Spinal cord (tissue), 10 donors: ENCODE data around the gene RPL10. TPM values are rescaled to one million over a fixed set of nuclear protein-coding genes. Genes with fewer than 3 reads are reported as not detected.
"Not testable (repeated sequence)": the region's sequence is repeated elsewhere in the genome, so short reads cannot be mapped to it uniquely, and the experiment has no call there.

ENCODE experiments used
- DNase-seq, 6 donors: peaks; one replicate each; pipeline versions ENCODE4 v3.0.0 to v3.0.0-alpha.2; 2013 to 2015; ENCODE audit warnings: low spot score in 6 of 6, low read depth in 4 of 6
- H3K27ac ChIP-seq: one replicate; pipeline ENCODE4 v1.5.1; 2013; ENCODE audit warnings: low read depth, low read length, control low read depth
- H3K27me3 ChIP-seq: one replicate; pipeline ENCODE4 v1.6.1; 2013; ENCODE audit warnings: low read length; ENCODE audit not compliant: control insufficient read depth, insufficient read depth
- H3K36me3 ChIP-seq: one replicate; pipeline ENCODE4 v1.6.1; 2013; ENCODE audit warnings: low read length; ENCODE audit not compliant: control insufficient read depth, insufficient read depth
- H3K4me1 ChIP-seq: one replicate; pipeline ENCODE4 v1.6.1; 2013; ENCODE audit warnings: low read length; ENCODE audit not compliant: control insufficient read depth, insufficient read depth
- H3K4me3 ChIP-seq: one replicate; pipeline ENCODE4 v1.5.1; 2013; ENCODE audit warnings: low read depth, low read length, control low read depth
- H3K9me3 ChIP-seq: one replicate; pipeline ENCODE4 v1.6.1; 2013; ENCODE audit warnings: low read length; ENCODE audit not compliant: control insufficient read depth, insufficient read depth
- WGBS: methylation state at CpG from one replicate; pipeline ENCODE4 v1.1.5; 2013; ENCODE audit warnings: missing lambda C conversion rate; ENCODE audit not compliant: insufficient coverage; 5-methylcytosine and 5-hydroxymethylcytosine counted together
- polyA plus RNA-seq, 2 donors: library from polyadenylated mRNA; unstranded; fragments of 120-200 nt; gene quantifications; one replicate each; pipeline ENCODE4 v1.2.1, GENCODE V29; 2013; ENCODE audit not compliant: insufficient read length in 2 of 2
- total RNA-seq, 2 donors: library from RNA; depleted of rRNA in 1 of 2; stranded (reverse); fragments of 120-200 nt in 1 of 2; fragments of >200 nt in 1 of 2; gene quantifications; one replicate each; pipeline versions ENCODE4 v1.2.3 to v1.2.4, GENCODE V29; 2013 to 2014
- donor health status: healthy.

Gene RPL10
- total and polyA plus RNA-seq, 4 donors: 1,775 to 3,365 (median 2,025) TPM

- Histone ChIP-seq H3K4me1 (peaks cover 30% of the 10 kb centered on the region), H3K27ac (no peak overlapping the region)
- 76% methylated on average over 7 of the region's 11 CpGs for WGBS
These were observed 15.6 kb upstream of the RPL10 start for GRCh38 chrX:154382483-154383069.

GRCh38 chrX:154383359-154384283 is 14.6 kb upstream of the RPL10 start:
- Histone ChIP-seq H3K4me3 (no peak overlapping the region), H3K9me3 (no peaks in the 10 kb centered on the region), H3K4me1 (peaks cover 24% of the 10 kb centered on the region), H3K27ac (no peak overlapping the region), H3K36me3 (peaks cover 16% of the 10 kb centered on the region), H3K27me3 (no peaks in the 10 kb centered on the region)
- 59% methylated on average over 11 of the region's 14 CpGs for WGBS
- DNase-seq: no peak

More at GRCh38 chrX:154382483-154383069, 15.6 kb upstream of the RPL10 start:
- Histone ChIP-seq H3K27me3 (no peaks in the 10 kb centered on the region), H3K36me3 (peaks cover 16% of the 10 kb centered on the region), H3K9me3 (no peaks in the 10 kb centered on the region), H3K4me3 (no peak overlapping the region)
- DNase-seq: no peak

GRCh38 chrX:154384284-154384892 is 13.8 kb upstream of the RPL10 start:
- peaks cover 16% of the 10 kb centered on the region for H3K36me3 ChIP-seq
- H3K27ac ChIP-seq: no peak overlapping the region
- peaks cover 24% of the 10 kb centered on the region for H3K4me1 ChIP-seq
- no peaks in the 10 kb centered on the region for H3K27me3 ChIP-seq
- no peak for DNase-seq
- H3K4me3 ChIP-seq: no peak overlapping the region
- no peaks in the 10 kb centered on the region for H3K9me3 ChIP-seq
- WGBS: 88% methylated on average over 7 of the region's 8 CpGs

- H3K27ac ChIP-seq, H3K9me3 ChIP-seq, H3K4me3 ChIP-seq, H3K4me1 ChIP-seq, H3K27me3 ChIP-seq, H3K36me3 ChIP-seq, DNase-seq: not testable (repeated sequence)
- WGBS: no CpG with 5 or more reads among the region's 20 CpGs
These were observed 10.1 kb upstream of the RPL10 start for GRCh38 chrX:154388094-154388493.

- WGBS: no CpG with 5 or more reads among the region's 16 CpGs
- DNase-seq, H3K4me1 ChIP-seq, H3K4me3 ChIP-seq, H3K27me3 ChIP-seq, H3K27ac ChIP-seq, H3K36me3 ChIP-seq, H3K9me3 ChIP-seq: not testable (repeated sequence)
These were observed 9.5 kb upstream of the RPL10 start for GRCh38 chrX:154388649-154389048.

GRCh38 chrX:154389812-154390747 is 8.1 kb upstream of the RPL10 start:
- H3K4me1 ChIP-seq, H3K27ac ChIP-seq, DNase-seq, H3K9me3 ChIP-seq, H3K36me3 ChIP-seq, H3K4me3 ChIP-seq, H3K27me3 ChIP-seq: not testable (repeated sequence)
- WGBS: no CpG with 5 or more reads among the region's 121 CpGs

- peaks cover 15% of the 10 kb centered on the region for H3K36me3 ChIP-seq
- H3K4me3 ChIP-seq, DNase-seq, H3K27ac ChIP-seq, H3K9me3 ChIP-seq, H3K27me3 ChIP-seq: not testable (repeated sequence)
- WGBS: 90% methylated on average over 12 of the region's 17 CpGs
- peaks cover 24% of the 10 kb centered on the region for H3K4me1 ChIP-seq
These were observed 1.8 kb upstream of the RPL10 start for GRCh38 chrX:154396363-154396762.

- Histone ChIP-seq H3K27ac (peak overlapping the region; percentile 98), H3K4me3 (peak overlapping the region; percentile 96), H3K27me3 (no peaks in the 10 kb centered on the region), H3K9me3 (no peaks in the 10 kb centered on the region), H3K36me3 (peaks cover 16% of the 10 kb centered on the region), H3K4me1 (peaks cover 24% of the 10 kb centered on the region)
- peak in 2 of 6 donors; percentile 72 to 77 for DNase-seq
- WGBS: 36% methylated on average over 51 of the region's 53 CpGs
These were observed 947 bp upstream of the RPL10 start for GRCh38 chrX:154396973-154397887.
